ENCODE measurements around the gene TSPAN9.

The TSPAN9 gene

DNA sequence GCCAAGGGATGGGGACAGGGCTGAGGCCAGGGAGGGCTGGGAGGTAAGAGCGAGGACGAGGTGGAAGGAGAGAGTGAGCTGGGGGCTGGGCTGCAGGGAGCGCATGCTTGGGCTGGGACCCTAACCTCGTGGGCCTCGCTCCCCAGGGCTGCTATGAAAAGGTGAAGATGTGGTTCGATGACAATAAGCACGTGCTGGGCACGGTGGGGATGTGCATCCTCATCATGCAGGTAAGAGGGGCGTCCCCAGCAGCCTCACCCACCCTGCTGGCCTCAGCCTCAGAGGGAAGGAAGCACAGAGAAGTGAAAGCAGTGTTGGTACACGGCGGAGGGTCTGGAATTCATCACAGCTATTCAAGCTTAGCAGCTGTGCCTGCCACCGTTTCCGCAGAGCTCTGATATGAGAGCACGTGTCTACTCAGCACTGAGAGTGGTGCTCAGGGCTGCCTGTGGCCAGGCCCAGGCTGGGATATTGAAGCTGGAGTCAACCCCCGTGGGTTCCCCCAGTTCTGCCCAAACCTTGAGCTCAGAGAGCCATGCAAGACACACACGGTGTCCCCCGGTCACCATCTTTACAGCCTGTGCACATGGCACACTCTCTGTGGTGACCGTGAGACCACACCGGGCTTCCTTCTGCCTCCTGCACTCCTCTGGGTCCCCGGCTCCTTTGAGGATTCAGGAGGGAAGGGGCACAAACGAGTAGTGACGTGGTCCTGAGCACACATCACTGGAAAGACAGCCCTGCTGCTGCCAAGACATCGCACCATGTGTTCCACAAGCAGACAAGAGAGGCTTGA, 204.6 kb downstream of the TSPAN9 start:
- no peaks in the 10 kb centered on the region for H3K9me3 ChIP-seq (ENCODE audit: low read length)
- H3K27me3 ChIP-seq (ENCODE audit: insufficient read depth, low read length) = 0 out of 2 replicates have a peak, but pooled peaks cover 13% of the 10 kb centered on the region
- H3K4me3 ChIP-seq (ENCODE audit: low read depth, low read length, poor library complexity, severe bottlenecking) = no peak overlapping the region
- H3K9ac ChIP-seq (ENCODE audit: low read length) = no peak overlapping the region
- H3K9me2 ChIP-seq (ENCODE audit: low read depth, low read length) = no peaks in the 10 kb centered on the region
- H3K27ac ChIP-seq (ENCODE audit: low read depth, low read length, poor library complexity, severe bottlenecking) = no peak overlapping the region
- H3F3A ChIP-seq (ENCODE audit: insufficient read depth, low read length) = no peaks in the 10 kb centered on the region
- TF ChIP-seq CTCF (IDR thresholded peaks at IDR 0.05; ENCODE audit: low read length) = no peak
- TF ChIP-seq EZH2 (IDR thresholded peaks at IDR 0.05; ENCODE audit: borderline replicate concordance, low read length) = no peak
- H4K20me1 ChIP-seq (ENCODE audit: insufficient read depth, low read length) = no peaks in the 10 kb centered on the region
- no peaks in the 10 kb centered on the region for H3K36me3 ChIP-seq (ENCODE audit: insufficient read depth, low read length)
- H3K4me1 ChIP-seq (ENCODE audit: insufficient read depth, low read length, severe bottlenecking) = no peaks in the 10 kb centered on the region
- H2AFZ ChIP-seq (ENCODE audit: low read length) = no peak overlapping the region
- no peaks in the 10 kb centered on the region for H3K79me2 ChIP-seq (ENCODE audit: insufficient read depth, low read length)
- H3K4me2 ChIP-seq (ENCODE audit: low read length) = no peak overlapping the region

- H3K9ac ChIP-seq (ENCODE audit: low read length) = no peak overlapping the region
- H3F3A ChIP-seq (ENCODE audit: insufficient read depth, low read length) = no peaks in the 10 kb centered on the region
- 0 out of 2 replicates have a peak, but pooled peaks cover 13% of the 10 kb centered on the region for H3K27me3 ChIP-seq (ENCODE audit: insufficient read depth, low read length)
- no peak overlapping the region for H2AFZ ChIP-seq (ENCODE audit: low read length)
- no peaks in the 10 kb centered on the region for H3K79me2 ChIP-seq (ENCODE audit: insufficient read depth, low read length)
- no peak for TF ChIP-seq CTCF (IDR thresholded peaks at IDR 0.05; ENCODE audit: low read length)
- no peak for TF ChIP-seq EZH2 (IDR thresholded peaks at IDR 0.05; ENCODE audit: borderline replicate concordance, low read length)
- H3K27ac ChIP-seq (ENCODE audit: low read depth, low read length, poor library complexity, severe bottlenecking) = no peak overlapping the region
- no peak overlapping the region for H3K4me2 ChIP-seq (ENCODE audit: low read length)
- no peaks in the 10 kb centered on the region for H3K9me2 ChIP-seq (ENCODE audit: low read depth, low read length)
- H4K20me1 ChIP-seq (ENCODE audit: insufficient read depth, low read length) = no peaks in the 10 kb centered on the region
- no peaks in the 10 kb centered on the region for H3K4me1 ChIP-seq (ENCODE audit: insufficient read depth, low read length, severe bottlenecking)
- H3K4me3 ChIP-seq (ENCODE audit: low read depth, low read length, poor library complexity, severe bottlenecking) = no peak overlapping the region
- no peaks in the 10 kb centered on the region for H3K36me3 ChIP-seq (ENCODE audit: insufficient read depth, low read length)
- no peaks in the 10 kb centered on the region for H3K9me3 ChIP-seq (ENCODE audit: low read length)
Measured at GRCh38 chr12:3282384-3282670, 205.1 kb downstream of the TSPAN9 start.

DNA sequence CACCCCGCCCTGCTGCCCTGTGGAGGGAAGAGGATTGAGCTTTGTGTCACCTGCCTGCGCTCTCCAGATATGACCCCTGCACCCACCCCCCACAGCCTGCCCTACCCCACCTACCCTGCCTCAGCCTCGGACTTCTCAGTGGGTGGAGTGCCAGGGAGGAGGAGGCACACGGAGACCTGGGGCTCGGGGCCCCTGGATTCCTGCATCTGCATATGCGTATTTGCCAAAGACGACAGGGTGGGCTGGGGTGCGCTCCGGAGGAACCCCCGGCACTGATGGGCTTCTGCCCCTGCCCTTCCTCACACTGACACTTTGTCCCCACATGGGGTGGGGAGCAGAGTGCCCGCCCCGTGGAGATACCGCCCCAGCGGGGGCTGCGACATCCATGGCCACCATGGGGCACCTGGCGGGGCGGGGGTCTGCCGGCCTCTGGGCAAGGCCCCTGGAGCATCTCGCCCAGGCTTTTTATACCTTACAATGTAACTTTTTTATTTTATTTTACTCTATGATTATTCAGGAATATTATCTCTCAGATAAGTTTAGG, 206.0 kb downstream of the TSPAN9 start:
- Histone ChIP-seq H3K4me2 (ENCODE audit: low read length) (no peak overlapping the region), H3K9me3 (ENCODE audit: low read length) (no peaks in the 10 kb centered on the region), H3F3A (ENCODE audit: insufficient read depth, low read length) (no peaks in the 10 kb centered on the region), H3K27ac (ENCODE audit: low read depth, low read length, poor library complexity, severe bottlenecking) (no peak overlapping the region), H3K27me3 (ENCODE audit: insufficient read depth, low read length) (0 out of 2 replicates have a peak, but pooled peaks cover 6% of the 10 kb centered on the region), H3K4me3 (ENCODE audit: low read depth, low read length, poor library complexity, severe bottlenecking) (no peak overlapping the region), H3K9me2 (ENCODE audit: low read depth, low read length) (no peaks in the 10 kb centered on the region), H2AFZ (ENCODE audit: low read length) (no peak overlapping the region), H3K79me2 (ENCODE audit: insufficient read depth, low read length) (no peaks in the 10 kb centered on the region), H3K9ac (ENCODE audit: low read length) (no peak overlapping the region), H3K36me3 (ENCODE audit: insufficient read depth, low read length) (no peaks in the 10 kb centered on the region), H4K20me1 (ENCODE audit: insufficient read depth, low read length) (no peaks in the 10 kb centered on the region), H3K4me1 (ENCODE audit: insufficient read depth, low read length, severe bottlenecking) (no peaks in the 10 kb centered on the region)
- TF ChIP-seq CTCF (IDR thresholded peaks at IDR 0.05; ENCODE audit: low read length) (no peak), EZH2 (IDR thresholded peaks at IDR 0.05; ENCODE audit: borderline replicate concordance, low read length) (no peak)

Data from OCI-LY1 (cell line).